ENCODE results near the gene CACNA1C.

DNA sequence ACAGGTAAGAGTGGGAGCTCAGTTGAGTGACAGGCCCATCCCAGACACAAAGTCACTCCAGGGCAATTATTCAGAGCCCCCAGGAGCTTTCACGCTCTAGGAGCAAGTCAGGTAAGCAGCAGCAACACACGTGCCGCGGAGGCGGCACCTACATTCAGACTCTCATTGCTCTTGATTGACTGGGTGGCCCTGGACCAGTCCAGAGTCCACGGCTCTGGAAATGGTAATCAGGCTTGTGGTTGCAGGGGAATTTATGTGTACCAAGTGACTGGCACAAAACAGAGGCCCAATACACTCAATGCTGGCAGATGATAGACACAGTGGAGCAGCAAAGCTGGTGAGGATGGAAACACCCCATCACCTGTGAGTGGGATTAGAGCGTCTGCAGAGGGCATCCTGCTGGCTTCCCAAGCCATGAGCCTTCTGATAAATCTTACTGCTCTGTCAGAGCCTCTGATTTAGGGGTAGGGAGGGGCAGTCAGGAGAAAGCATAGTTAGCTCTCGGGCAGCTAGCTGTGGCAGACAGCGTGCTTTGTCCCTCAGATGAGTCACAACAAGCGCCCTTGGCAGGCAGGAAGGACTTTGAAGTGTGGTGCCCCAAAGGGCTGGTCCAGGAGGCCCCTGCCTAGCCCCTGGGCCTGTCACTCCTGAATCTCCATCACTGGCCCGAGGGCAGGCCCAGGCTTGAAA is 344.7 kb downstream of the CACNA1C start:
- TF ChIP-seq, protein P1, sequence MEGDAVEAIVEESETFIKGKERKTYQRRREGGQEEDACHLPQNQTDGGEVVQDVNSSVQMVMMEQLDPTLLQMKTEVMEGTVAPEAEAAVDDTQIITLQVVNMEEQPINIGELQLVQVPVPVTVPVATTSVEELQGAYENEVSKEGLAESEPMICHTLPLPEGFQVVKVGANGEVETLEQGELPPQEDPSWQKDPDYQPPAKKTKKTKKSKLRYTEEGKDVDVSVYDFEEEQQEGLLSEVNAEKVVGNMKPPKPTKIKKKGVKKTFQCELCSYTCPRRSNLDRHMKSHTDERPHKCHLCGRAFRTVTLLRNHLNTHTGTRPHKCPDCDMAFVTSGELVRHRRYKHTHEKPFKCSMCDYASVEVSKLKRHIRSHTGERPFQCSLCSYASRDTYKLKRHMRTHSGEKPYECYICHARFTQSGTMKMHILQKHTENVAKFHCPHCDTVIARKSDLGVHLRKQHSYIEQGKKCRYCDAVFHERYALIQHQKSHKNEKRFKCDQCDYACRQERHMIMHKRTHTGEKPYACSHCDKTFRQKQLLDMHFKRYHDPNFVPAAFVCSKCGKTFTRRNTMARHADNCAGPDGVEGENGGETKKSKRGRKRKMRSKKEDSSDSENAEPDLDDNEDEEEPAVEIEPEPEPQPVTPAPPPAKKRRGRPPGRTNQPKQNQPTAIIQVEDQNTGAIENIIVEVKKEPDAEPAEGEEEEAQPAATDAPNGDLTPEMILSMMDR (IDR thresholded peaks at IDR 0.05): no peak
- TF ChIP-seq POLR2A (IDR thresholded peaks at IDR 0.05) (no peak), EP300 (IDR thresholded peaks at IDR 0.05) (no peak), POLR2AphosphoS5 (IDR thresholded peaks at IDR 0.05) (no peak)

Measured in suprapubic skin (tissue), 4 donors.